Panc1 (cell line): ENCODE results near the gene AATK.

ENCODE experiments used
- CTCF ChIP-seq: fragments of 450-650 bp; IDR thresholded peaks from 2 replicates; pipeline ENCODE4 v1.5.1; 2017; ENCODE audit warnings: mild to moderate bottlenecking
- POLR2AphosphoS5 ChIP-seq: IDR thresholded peaks from 2 replicates; pipeline ENCODE4 v1.6.1; 2012; ENCODE audit warnings: mild to moderate bottlenecking, low read depth, low read length, moderate library complexity
- REST ChIP-seq, 2 experiments: IDR thresholded peaks; 2 replicates each; pipeline ENCODE4 v1.6.1; 2011 to 2012; ENCODE audit warnings: low read depth in 2 of 2, control low read depth in 1 of 2, low read length in 1 of 2, mild to moderate bottlenecking in 1 of 2, moderate library complexity in 1 of 2; ENCODE audit not compliant: insufficient read depth in 1 of 2
- SIN3A ChIP-seq: IDR thresholded peaks from 2 replicates; pipeline ENCODE4 v1.6.1; 2012; ENCODE audit warnings: low read depth, mild to moderate bottlenecking, low read length, moderate library complexity, borderline replicate concordance; ENCODE audit not compliant: insufficient read depth
- TCF7L2 ChIP-seq: IDR thresholded peaks from 2 replicates; pipeline ENCODE4 v1.6.1; 2011; ENCODE audit warnings: mild to moderate bottlenecking, low read depth, low read length, inconsistent platforms

- TF ChIP-seq CTCF: no peak
- TF ChIP-seq REST (IDR thresholded peaks at IDR 0.05; ENCODE audit: insufficient read depth in 1 of 2, low read depth in 2 of 2, low read length in 1 of 2): no peak
- no peak for TF ChIP-seq POLR2AphosphoS5
- TF ChIP-seq SIN3A: no peak
- TF ChIP-seq TCF7L2: no peak
Measured at GRCh38 chr17:81166033-81166492, at the start of gene AATK.
